Measurements from ENCODE around the gene LRPAP1. TPM values are rescaled to one million over a fixed set of nuclear protein-coding genes. Genes with fewer than 3 reads are reported as not detected.

Gene LRPAP1
- polyA plus RNA-seq, 1 donor (not counting 4 experiments of a cell fraction or from before 2014, with no cell fraction given): 121 TPM

DNA sequence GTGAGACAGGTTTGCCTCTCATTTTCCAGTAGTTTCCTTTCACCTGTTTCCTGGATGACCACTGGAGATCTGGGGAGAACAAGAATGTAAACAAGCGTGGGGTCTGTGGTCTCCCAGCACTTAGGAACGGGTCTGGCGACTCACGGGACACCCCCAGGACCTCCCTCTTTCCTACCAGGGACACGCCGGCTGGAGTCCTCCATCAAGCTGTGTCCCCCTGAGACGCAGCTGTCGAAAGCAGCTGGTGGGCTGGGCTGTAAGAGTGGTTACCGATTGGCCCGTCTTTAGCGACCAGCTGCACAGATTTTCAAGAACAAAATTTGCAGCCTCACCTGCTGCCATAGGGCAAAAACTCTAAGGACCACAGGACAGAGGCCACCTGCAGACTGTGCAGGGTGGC, 11.9 kb downstream of the LRPAP1 start:
- FAIRE-seq (no peak), DNase-seq (ENCODE audit: low read depth, low spot score) (no peak)
- H3K9ac ChIP-seq (ENCODE audit: control insufficient read depth, extremely low read depth, insufficient read depth, low read length): no peak overlapping the region
- H4K20me1 ChIP-seq (ENCODE audit: control insufficient read depth, extremely low read depth, insufficient read depth, low read length): no peaks in the 10 kb centered on the region
- H3K27ac ChIP-seq (ENCODE audit: control insufficient read depth, insufficient read depth, low read length): no peak overlapping the region
- H3K27me3 ChIP-seq (ENCODE audit: control insufficient read depth, extremely low read depth, insufficient read depth, low read length): no peaks in the 10 kb centered on the region
- H3K9me1 ChIP-seq (ENCODE audit: control insufficient read depth, extremely low read depth, insufficient read depth, low read length): no peaks in the 10 kb centered on the region
- peaks cover 38 to 40% of the 10 kb centered on the region in 2 experiments for H3K36me3 ChIP-seq (ENCODE audit: control insufficient read depth in 2 of 2, extremely low read depth in 1 of 2, insufficient read depth in 2 of 2, low read length in 2 of 2)
- H3K79me2 ChIP-seq (ENCODE audit: control insufficient read depth, insufficient read depth, low read length): peaks cover 3% of the 10 kb centered on the region
- no peak for TF ChIP-seq EZH2 (IDR thresholded peaks at IDR 0.05; ENCODE audit: low read length)
- TF ChIP-seq, protein P1, sequence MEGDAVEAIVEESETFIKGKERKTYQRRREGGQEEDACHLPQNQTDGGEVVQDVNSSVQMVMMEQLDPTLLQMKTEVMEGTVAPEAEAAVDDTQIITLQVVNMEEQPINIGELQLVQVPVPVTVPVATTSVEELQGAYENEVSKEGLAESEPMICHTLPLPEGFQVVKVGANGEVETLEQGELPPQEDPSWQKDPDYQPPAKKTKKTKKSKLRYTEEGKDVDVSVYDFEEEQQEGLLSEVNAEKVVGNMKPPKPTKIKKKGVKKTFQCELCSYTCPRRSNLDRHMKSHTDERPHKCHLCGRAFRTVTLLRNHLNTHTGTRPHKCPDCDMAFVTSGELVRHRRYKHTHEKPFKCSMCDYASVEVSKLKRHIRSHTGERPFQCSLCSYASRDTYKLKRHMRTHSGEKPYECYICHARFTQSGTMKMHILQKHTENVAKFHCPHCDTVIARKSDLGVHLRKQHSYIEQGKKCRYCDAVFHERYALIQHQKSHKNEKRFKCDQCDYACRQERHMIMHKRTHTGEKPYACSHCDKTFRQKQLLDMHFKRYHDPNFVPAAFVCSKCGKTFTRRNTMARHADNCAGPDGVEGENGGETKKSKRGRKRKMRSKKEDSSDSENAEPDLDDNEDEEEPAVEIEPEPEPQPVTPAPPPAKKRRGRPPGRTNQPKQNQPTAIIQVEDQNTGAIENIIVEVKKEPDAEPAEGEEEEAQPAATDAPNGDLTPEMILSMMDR (optimal IDR thresholded peaks at IDR 0.05 in 1 of 3, IDR thresholded peaks at IDR 0.05 in 1 of 3, conservative IDR thresholded peaks at IDR 0.05 in 1 of 3; ENCODE audit: extremely low read depth in 1 of 3, insufficient read depth in 2 of 3, low read length in 3 of 3): no peak
- dilution Hi-C loops (cut with MboI; ENCODE audit: extremely low pct_ligation_motif_present, low sequenced_read_pairs): no loop called here
- no peak overlapping the region for H3K4me3 ChIP-seq (ENCODE audit: control insufficient read depth in 2 of 3, extremely low read depth in 1 of 3, insufficient read depth in 2 of 3, low read depth in 1 of 3, low read length in 3 of 3)
- H3K4me2 ChIP-seq (ENCODE audit: control insufficient read depth, extremely low read depth, insufficient read depth, low read depth, low read length): no peak overlapping the region
- H3K9me3 ChIP-seq (ENCODE audit: control insufficient read depth, low read depth, low read length): no peaks in the 10 kb centered on the region
- H3K4me1 ChIP-seq (ENCODE audit: control insufficient read depth, extremely low read depth, insufficient read depth, low read length): no peaks in the 10 kb centered on the region
- H2AFZ ChIP-seq (ENCODE audit: control insufficient read depth, low read length): no peak overlapping the region

DNA sequence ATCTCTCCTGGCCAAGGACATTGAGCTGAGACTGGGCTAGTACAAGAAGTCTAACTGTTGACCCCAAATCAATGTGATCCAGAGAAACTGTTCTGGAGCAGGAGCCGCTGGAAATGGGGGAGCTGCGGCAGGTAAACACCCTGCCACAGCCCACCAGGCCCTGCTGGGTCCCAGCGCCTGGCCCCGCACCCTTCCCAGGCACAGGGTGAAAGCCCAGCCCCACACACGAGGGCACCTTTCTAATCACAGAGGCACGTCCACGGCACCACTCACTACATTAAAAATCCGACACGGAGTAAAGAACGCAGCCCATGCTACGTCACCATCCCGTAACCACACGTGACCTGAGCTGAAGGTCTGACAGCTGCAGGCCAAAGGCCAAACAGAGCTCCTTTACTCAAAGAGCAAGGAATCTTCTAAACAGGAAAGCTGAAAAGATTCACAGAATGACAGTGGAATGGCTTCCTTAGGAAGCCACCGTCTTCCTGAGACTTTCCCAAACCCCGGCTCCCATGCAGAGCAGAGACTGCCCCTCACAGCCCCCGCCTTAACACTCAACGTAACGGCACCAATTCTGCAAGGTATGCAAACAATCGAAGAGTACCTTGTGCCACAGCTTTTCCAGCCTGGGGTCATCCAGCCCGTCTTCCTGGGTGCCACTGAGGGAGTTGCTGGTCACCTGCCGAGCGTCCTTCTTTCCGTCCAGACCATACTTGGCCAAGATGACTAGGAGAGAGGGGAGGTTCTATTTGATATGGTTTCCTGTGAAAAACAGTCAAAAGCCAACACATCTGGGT, 12.6 kb downstream of the LRPAP1 start:
- Histone ChIP-seq H3K9me1 (ENCODE audit: control insufficient read depth, extremely low read depth, insufficient read depth, low read length) (no peaks in the 10 kb centered on the region), H3K36me3 (ENCODE audit: control insufficient read depth in 2 of 2, extremely low read depth in 1 of 2, insufficient read depth in 2 of 2, low read length in 2 of 2) (peaks cover 33 to 39% of the 10 kb centered on the region in 2 experiments), H3K4me3 (ENCODE audit: control insufficient read depth in 2 of 3, extremely low read depth in 1 of 3, insufficient read depth in 2 of 3, low read depth in 1 of 3, low read length in 3 of 3) (no peak overlapping the region), H3K9ac (ENCODE audit: control insufficient read depth, extremely low read depth, insufficient read depth, low read length) (no peak overlapping the region), H3K27me3 (ENCODE audit: control insufficient read depth, extremely low read depth, insufficient read depth, low read length) (no peaks in the 10 kb centered on the region), H2AFZ (ENCODE audit: control insufficient read depth, low read length) (no peak overlapping the region), H4K20me1 (ENCODE audit: control insufficient read depth, extremely low read depth, insufficient read depth, low read length) (no peaks in the 10 kb centered on the region), H3K27ac (ENCODE audit: control insufficient read depth, insufficient read depth, low read length) (no peak overlapping the region), H3K79me2 (ENCODE audit: control insufficient read depth, insufficient read depth, low read length) (peaks cover 3% of the 10 kb centered on the region), H3K9me3 (ENCODE audit: control insufficient read depth, low read depth, low read length) (no peaks in the 10 kb centered on the region), H3K4me2 (ENCODE audit: control insufficient read depth, extremely low read depth, insufficient read depth, low read depth, low read length) (no peak overlapping the region), H3K4me1 (ENCODE audit: control insufficient read depth, extremely low read depth, insufficient read depth, low read length) (no peaks in the 10 kb centered on the region)
- dilution Hi-C loops (cut with MboI; ENCODE audit: extremely low pct_ligation_motif_present, low sequenced_read_pairs): no loop called here
- no peak for FAIRE-seq
- TF ChIP-seq, protein P1 (optimal IDR thresholded peaks at IDR 0.05 in 1 of 3, IDR thresholded peaks at IDR 0.05 in 1 of 3, conservative IDR thresholded peaks at IDR 0.05 in 1 of 3; ENCODE audit: extremely low read depth in 1 of 3, insufficient read depth in 2 of 3, low read length in 3 of 3): no peak
- TF ChIP-seq EZH2 (IDR thresholded peaks at IDR 0.05; ENCODE audit: low read length): no peak
- DNase-seq (ENCODE audit: low read depth, low spot score): no peak

All from keratinocyte (primary cell).